Uterus (tissue), 4 donors: ENCODE results near the gene SIN3B. TPM values are rescaled to one million over a fixed set of nuclear protein-coding genes. Genes with fewer than 3 reads are reported as not detected.

ENCODE experiments used
- DNase-seq, 2 donors: peaks; one replicate each; pipeline ENCODE4 v3.0.0-alpha.2; 2019 to 2020
- H3K27ac ChIP-seq, 2 donors: fragments of 200-600 bp; sonication (generic); 1 replicate in 1 of 2; 2 replicates in 1 of 2; pipeline ENCODE4 v1.5.1; 2016 to 2018
- H3K27me3 ChIP-seq, 2 donors: fragments of 200-600 bp; sonication (generic); one replicate each; pipeline ENCODE4 v1.5.1; 2018 to 2019; ENCODE audit warnings: control low read depth in 1 of 2
- H3K36me3 ChIP-seq, 2 donors: fragments of 200-600 bp; sonication (generic); one replicate each; pipeline ENCODE4 v1.5.1; 2019; ENCODE audit warnings: control low read depth in 1 of 2
- H3K4me1 ChIP-seq, 2 donors: fragments of 200-600 bp; sonication (generic); one replicate each; pipeline ENCODE4 v1.5.1; 2018 to 2019; ENCODE audit warnings: control low read depth in 1 of 2
- H3K4me3 ChIP-seq, 2 donors: fragments of 200-600 bp; sonication (generic); 1 replicate in 1 of 2; 2 replicates in 1 of 2; pipeline ENCODE4 v1.5.1; 2018 to 2019; ENCODE audit warnings: mild to moderate bottlenecking in 1 of 2
- H3K9me3 ChIP-seq, 2 donors: fragments of 200-600 bp; sonication (generic); one replicate each; pipeline ENCODE4 v1.5.1; 2019; ENCODE audit warnings: control low read depth in 1 of 2
- POLR2A ChIP-seq, 2 donors: fragments of 450-650 bp; IDR thresholded peaks; one replicate each; pipeline ENCODE4 v1.6.1; 2016; ENCODE audit warnings: antibody characterized with exemption in 2 of 2, mild to moderate bottlenecking in 1 of 2, moderate library complexity in 1 of 2
- intact Hi-C: fragments of 100-400 bp; cut with DNase I; formaldehyde crosslinking; loops from one replicate; pipeline ENCODE4 v1.15.1; 2023; ENCODE audit warnings: low total_unique reads
- total RNA-seq, 4 donors: library from RNA; depleted of rRNA in 3 of 4; stranded (reverse); fragments of >200 nt in 3 of 4; gene quantifications; one replicate each; pipeline versions ENCODE4 v1.1.0 to v1.2.4, GENCODE V29; 2014 to 2023
- TF ChIP-seq, protein P1 (sequence below), 4 experiments: fragments of 200-600 bp in 2 of 4; fragments of 450-650 bp in 2 of 4; sonication (generic) in 2 of 4; IDR thresholded peaks; one replicate each; pipeline ENCODE4 v1.5.1; 2016 to 2019; ENCODE audit warnings: antibody characterized with exemption in 4 of 4, mild to moderate bottlenecking in 2 of 4, moderate library complexity in 1 of 4
- donor health status: DM: yes; HTN: yes; CAD: no.

SIN3B gene
- total RNA-seq, 4 donors from 2014 or later = 21.2 to 149 (median 92.3) TPM

DNA sequence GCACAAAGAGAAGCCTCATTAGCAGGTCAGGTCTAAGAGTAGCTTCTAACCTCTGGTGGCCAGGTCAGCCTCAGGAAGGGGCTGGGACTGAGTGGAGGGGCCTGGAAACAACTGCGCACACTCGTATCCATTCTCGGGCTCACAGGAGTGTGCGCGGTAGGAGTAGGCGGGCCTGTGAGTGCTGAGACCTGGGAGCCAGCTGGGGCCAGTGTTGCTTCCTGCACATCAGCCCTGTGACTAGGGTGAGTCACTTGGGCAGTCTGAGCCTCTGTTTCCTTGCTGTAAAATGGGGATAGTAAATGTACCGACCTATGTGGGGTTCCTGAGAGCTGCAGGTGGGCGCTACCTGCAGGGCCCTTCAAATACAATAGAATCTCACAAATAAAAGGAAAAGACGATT lies 26.9 kb downstream of the SIN3B start:
- no peaks in the 10 kb centered on the region for H3K36me3 ChIP-seq
- H3K4me1 ChIP-seq = no peaks in the 10 kb centered on the region
- intact Hi-C loops = no loop called here
- no peak overlapping the region for H3K27ac ChIP-seq
- no peak for DNase-seq
- no peaks in the 10 kb centered on the region for H3K27me3 ChIP-seq
- TF ChIP-seq POLR2A (IDR thresholded peaks at IDR 0.05) = no peak
- TF ChIP-seq, protein P1, sequence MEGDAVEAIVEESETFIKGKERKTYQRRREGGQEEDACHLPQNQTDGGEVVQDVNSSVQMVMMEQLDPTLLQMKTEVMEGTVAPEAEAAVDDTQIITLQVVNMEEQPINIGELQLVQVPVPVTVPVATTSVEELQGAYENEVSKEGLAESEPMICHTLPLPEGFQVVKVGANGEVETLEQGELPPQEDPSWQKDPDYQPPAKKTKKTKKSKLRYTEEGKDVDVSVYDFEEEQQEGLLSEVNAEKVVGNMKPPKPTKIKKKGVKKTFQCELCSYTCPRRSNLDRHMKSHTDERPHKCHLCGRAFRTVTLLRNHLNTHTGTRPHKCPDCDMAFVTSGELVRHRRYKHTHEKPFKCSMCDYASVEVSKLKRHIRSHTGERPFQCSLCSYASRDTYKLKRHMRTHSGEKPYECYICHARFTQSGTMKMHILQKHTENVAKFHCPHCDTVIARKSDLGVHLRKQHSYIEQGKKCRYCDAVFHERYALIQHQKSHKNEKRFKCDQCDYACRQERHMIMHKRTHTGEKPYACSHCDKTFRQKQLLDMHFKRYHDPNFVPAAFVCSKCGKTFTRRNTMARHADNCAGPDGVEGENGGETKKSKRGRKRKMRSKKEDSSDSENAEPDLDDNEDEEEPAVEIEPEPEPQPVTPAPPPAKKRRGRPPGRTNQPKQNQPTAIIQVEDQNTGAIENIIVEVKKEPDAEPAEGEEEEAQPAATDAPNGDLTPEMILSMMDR (IDR thresholded peaks at IDR 0.05) = no peak
- H3K4me3 ChIP-seq = no peak overlapping the region
- H3K9me3 ChIP-seq = no peaks in the 10 kb centered on the region

DNA sequence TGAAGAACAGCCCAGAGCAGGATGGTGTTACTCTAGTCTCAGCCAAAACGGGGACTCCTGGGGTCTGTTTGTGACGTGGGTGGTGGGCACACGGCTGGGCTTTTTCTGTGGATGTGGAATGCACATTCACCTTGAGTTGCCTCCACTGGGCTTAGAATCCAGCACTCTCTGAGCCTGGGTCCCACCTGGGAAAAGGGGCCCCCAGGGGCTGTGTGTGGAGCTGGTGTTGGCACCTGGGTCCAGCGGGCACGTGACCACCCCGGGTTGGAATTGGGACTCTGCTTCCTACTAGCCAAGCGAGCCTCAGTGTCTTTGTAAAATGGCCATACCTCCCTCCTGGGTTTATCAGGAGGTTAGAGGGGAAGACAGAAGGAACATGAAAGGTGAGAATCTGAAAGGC lies 30.4 kb downstream of the SIN3B start:
- intact Hi-C loops = no loop called here
- Histone ChIP-seq H3K9me3 (no peaks in the 10 kb centered on the region), H3K4me3 (no peak overlapping the region), H3K36me3 (no peaks in the 10 kb centered on the region), H3K27ac (no peak overlapping the region), H3K27me3 (no peaks in the 10 kb centered on the region), H3K4me1 (no peaks in the 10 kb centered on the region)
- TF ChIP-seq, protein P1 (IDR thresholded peaks at IDR 0.05) = no peak
- TF ChIP-seq POLR2A (IDR thresholded peaks at IDR 0.05) = no peak
- DNase-seq = no peak

DNA sequence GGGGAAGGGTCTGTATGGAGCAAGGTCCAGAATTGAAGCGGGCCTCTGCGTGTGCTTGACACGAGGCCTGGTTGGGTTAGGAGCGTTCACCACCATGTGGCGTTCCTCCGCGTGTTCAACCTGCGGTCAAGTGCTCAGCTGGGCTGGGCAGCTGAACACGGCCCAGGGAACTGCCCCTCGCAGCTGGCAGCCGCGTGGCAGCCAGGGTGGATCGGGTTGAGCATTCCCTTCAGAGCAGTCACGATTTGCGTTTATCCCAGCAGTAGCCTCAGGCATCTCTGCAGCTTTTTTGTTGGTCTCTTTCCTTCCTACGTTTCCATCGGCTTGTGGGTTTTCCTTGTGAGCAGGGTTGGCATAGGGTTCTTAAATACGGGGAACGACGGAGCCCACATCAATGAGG lies 30.9 kb downstream of the SIN3B start:
- no peak for DNase-seq
- Histone ChIP-seq H3K9me3 (no peaks in the 10 kb centered on the region), H3K27ac (no peak overlapping the region), H3K36me3 (no peaks in the 10 kb centered on the region), H3K27me3 (no peaks in the 10 kb centered on the region), H3K4me1 (no peaks in the 10 kb centered on the region), H3K4me3 (no peak overlapping the region)
- TF ChIP-seq, protein P1 (IDR thresholded peaks at IDR 0.05) = no peak
- no peak for TF ChIP-seq POLR2A (IDR thresholded peaks at IDR 0.05)
- intact Hi-C loops = no loop called here

DNA sequence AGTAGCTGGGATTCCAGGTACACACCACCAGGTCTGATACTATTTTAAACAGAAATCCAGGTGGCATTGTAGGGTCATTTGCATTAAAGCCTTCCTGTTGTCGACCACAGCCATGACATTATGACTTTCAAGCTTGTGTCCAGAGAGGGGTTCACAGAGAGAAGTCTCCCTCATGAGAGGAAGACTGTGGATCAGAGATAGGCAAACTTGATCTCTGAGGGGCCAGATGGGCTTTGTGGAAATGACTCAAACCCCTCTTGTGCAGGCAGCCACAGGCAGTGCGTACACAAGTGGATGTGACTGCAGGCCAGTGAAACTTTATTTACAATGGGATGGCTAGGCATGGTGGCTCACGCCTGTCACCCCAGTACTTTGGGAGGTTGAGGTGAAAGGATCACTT lies 31.8 kb downstream of the SIN3B start:
- H3K4me3 ChIP-seq = no peak overlapping the region
- DNase-seq = no peak
- H3K36me3 ChIP-seq = no peaks in the 10 kb centered on the region
- no peak overlapping the region for H3K27ac ChIP-seq
- no peaks in the 10 kb centered on the region for H3K9me3 ChIP-seq
- intact Hi-C loops = no loop called here
- TF ChIP-seq, protein P1 (IDR thresholded peaks at IDR 0.05) = no peak
- H3K4me1 ChIP-seq = no peaks in the 10 kb centered on the region
- H3K27me3 ChIP-seq = no peaks in the 10 kb centered on the region

DNA sequence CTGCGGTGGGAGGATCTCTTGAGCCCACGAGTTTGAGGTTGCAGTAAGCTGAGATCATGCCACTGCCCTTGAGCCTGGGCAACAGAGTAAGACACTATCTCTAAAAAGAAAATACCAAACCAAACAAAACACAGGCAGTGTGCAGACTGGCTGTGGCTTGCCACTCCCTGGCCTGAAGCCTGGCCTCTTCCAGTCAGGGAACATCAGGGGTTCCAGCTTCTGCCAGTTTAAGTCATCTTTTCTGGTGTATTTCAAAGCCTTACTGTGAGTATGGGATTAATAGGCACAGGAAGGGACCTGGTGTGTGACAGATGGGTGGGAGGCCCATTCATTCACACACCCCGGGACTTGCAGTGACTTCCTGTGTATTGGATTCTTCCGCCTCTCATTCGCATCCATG lies 32.6 kb downstream of the SIN3B start:
- Histone ChIP-seq H3K4me3 (no peak overlapping the region), H3K27ac (no peak overlapping the region)

More for the DNA sequence above, 32.6 kb downstream of the SIN3B start:
- no peak for DNase-seq
- Histone ChIP-seq H3K9me3 (no peaks in the 10 kb centered on the region), H3K4me1 (no peaks in the 10 kb centered on the region), H3K27me3 (no peaks in the 10 kb centered on the region), H3K36me3 (no peaks in the 10 kb centered on the region)
- intact Hi-C loops = no loop called here
- no peak for TF ChIP-seq POLR2A (IDR thresholded peaks at IDR 0.05)
- TF ChIP-seq, protein P1 (IDR thresholded peaks at IDR 0.05) = no peak
